NT2/D1 (cell line): ENCODE data around the gene CDK11A.
A peak's percentile ranks its signal among the peaks of the same experiment; 100 is the strongest.
"Not testable (repeated sequence)": the region's sequence is repeated elsewhere in the genome, so short reads cannot be mapped to it uniquely, and the experiment has no call there.

Source experiments
- DNase-seq: peaks from one replicate; pipeline ENCODE4 v3.0.0-alpha.2; 2011; ENCODE audit warnings: low read depth, low spot score
- H3K27me3 ChIP-seq: 2 replicates; pipeline ENCODE4 v1.6.0; 2011; ENCODE audit warnings: mild to moderate bottlenecking; ENCODE audit not compliant: insufficient read length, insufficient read depth
- H3K36me3 ChIP-seq: 2 replicates; pipeline ENCODE4 v1.6.1; 2011; ENCODE audit warnings: mild to moderate bottlenecking, low read length, mixed read lengths; ENCODE audit not compliant: insufficient read depth, insufficient read length
- H3K4me1 ChIP-seq: 2 replicates; pipeline ENCODE4 v1.5.1; 2011; ENCODE audit not compliant: insufficient read depth, insufficient read length
- H3K4me3 ChIP-seq: 2 replicates; pipeline ENCODE4 v1.5.1; 2011; ENCODE audit warnings: low read depth; ENCODE audit not compliant: insufficient read length
- H3K9ac ChIP-seq: 2 replicates; pipeline ENCODE4 v1.6.0; 2011; ENCODE audit warnings: low read depth; ENCODE audit not compliant: insufficient read length
- H3K9me3 ChIP-seq: 2 replicates; pipeline ENCODE4 v1.5.1; 2011; ENCODE audit warnings: mild to moderate bottlenecking, low read length; ENCODE audit not compliant: insufficient read depth
- SUZ12 ChIP-seq: IDR thresholded peaks from 2 replicates; pipeline ENCODE4 v1.6.1; 2011; ENCODE audit not compliant: insufficient read length, insufficient read depth; ENCODE audit errors: extremely low read depth
- YY1 ChIP-seq: IDR thresholded peaks from 2 replicates; pipeline ENCODE4 v1.6.1; 2011; ENCODE audit not compliant: insufficient read length, insufficient read depth
- ZNF274 ChIP-seq: IDR thresholded peaks from 2 replicates; pipeline ENCODE4 v1.6.1; 2011; ENCODE audit warnings: mild to moderate bottlenecking, low read depth, low read length

CDK11A gene

DNA sequence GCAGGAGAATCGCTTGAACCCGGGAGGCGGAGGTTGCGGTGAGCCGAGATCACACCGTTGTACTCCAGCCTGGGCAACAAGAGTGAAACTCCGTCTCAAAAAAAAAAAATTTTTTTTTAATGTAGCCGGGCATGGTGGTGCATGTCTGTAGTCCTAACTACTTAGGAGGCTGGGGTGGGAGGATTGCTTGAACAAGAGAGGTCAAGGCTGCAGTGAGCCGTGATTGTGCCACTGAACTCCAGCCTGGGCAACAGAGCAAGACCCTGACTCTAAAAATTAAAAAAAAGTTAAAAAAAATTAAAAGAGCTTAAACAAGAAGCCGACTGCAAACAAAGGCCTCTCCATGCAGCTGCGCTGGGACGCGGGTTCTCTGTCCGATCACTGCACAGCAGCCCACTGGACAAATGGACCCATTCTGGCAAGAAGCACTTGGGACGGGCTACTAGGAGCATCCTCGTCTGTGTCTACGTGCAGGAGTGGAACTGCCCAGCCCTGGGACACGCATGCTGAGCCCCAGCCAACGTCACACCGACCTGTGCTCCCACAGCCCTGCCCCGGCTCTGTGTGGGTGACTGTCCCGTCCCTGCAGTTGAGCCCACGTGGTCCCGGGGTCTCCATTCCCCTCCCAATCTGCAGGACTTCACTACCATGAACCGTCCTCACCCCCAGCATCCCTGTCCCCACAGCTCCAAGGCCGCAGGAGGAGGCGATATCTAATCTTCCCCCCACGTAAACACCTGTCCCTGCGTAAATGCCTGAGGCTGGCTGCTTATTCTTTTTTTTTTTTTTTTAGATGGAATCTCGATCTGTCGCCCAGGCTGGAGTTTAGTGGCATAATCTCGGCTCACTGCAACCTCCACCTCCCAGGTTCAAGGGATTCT, 43.9 kb downstream of the CDK11A start:
- Histone ChIP-seq H3K27me3 (no peaks in the 10 kb centered on the region), H3K9me3 (no peaks in the 10 kb centered on the region), H3K36me3 (peaks cover 9% of the 10 kb centered on the region), H3K9ac (no peak overlapping the region), H3K4me1 (peaks cover 17% of the 10 kb centered on the region), H3K4me3 (no peak overlapping the region)
- DNase-seq = no peak
- no peak for TF ChIP-seq YY1
- TF ChIP-seq SUZ12 = no peak
- TF ChIP-seq ZNF274 = no peak

DNA sequence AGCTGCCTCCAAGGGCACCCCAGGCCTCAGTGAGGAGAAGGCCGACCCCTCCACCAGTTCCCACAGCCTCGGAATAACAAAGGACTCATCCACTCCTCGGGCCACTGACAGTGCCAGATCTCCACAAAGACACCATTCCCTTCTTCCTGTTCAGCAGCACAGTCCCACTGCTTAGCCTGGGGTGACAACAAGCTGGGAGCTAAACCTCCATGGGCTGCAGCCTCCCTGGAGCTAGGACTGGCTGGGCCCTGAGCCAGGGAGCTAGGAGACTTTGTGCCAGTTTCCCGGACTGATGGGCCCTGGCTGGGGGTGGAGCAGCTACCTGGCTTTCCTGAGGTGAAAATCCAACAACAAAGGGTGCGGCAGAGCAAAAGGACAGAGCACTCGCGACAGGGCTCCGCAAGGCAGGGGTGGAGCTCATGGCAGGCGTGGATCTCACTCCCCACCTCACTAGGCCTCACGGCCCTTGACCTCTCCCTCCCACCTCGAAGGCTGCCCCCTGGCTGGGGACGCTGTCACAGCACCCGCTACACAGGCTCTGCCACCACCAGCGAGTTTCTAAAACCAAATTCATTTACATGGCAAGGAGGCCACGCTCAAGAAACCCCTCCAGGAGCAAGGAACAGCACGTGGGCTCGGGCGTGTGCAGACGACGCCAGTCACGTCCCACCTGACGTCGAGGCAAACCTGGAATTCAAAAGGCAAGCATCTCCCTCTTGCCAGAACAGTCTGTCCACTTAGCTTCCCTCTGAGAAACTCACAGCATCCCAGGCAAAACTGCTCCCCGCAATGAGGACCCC, 45.4 kb downstream of the CDK11A start:
- H3K27me3 ChIP-seq = no peaks in the 10 kb centered on the region
- no peaks in the 10 kb centered on the region for H3K9me3 ChIP-seq
- H3K36me3 ChIP-seq = peaks cover 9% of the 10 kb centered on the region
- H3K4me3 ChIP-seq = no peak overlapping the region
- DNase-seq = no peak
- peak overlapping the region; percentile 42 for H3K9ac ChIP-seq
- TF ChIP-seq ZNF274 = no peak
- no peak for TF ChIP-seq YY1
- TF ChIP-seq SUZ12 = no peak
- peaks cover 13% of the 10 kb centered on the region for H3K4me1 ChIP-seq

DNA sequence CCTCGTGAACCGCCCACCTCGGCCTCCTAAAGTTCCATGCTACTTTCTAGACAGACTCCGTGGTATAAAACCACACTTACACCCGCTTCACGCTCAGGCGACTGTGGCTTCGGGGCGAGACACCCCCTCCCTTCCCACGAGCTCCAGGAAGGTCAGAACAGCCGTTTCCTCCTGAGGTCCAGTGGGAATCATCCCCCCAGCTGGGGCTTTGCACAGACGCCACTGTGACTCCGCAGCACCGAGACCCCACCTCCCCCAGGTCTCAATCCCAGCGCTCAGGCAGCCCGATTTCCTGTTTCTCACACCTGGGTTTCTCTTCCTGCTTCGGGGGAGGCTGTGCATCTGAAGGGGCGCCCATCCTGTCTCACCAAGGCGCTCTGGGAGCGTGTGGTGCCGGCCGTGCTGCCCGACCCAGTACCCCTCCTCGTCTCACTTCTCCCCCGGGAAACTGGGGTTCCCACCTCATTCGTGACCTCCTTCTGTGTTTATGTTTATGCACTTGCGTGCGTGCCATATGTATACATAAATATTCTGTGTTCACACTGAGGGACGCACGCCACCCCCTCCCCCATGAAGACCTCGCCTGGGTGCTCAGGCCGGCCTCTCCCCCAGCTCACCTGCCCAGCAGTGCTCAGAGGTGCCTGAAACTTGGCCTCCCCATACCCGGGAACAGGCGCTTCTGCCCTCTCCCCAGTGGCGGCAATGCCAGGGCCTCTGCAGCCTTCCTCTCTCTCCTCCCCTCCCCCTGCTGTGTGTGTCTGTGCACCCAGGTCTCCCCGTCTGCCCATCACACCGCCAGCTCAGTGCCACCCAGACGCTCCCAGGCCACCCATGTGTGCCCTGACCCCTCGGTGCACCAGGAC, 46.2 kb downstream of the CDK11A start:
- peaks cover 5% of the 10 kb centered on the region for H3K36me3 ChIP-seq
- no peaks in the 10 kb centered on the region for H3K9me3 ChIP-seq
- no peak overlapping the region for H3K4me3 ChIP-seq
- H3K4me1 ChIP-seq = peaks cover 11% of the 10 kb centered on the region
- no peak for DNase-seq
- no peak for TF ChIP-seq SUZ12
- TF ChIP-seq YY1 = no peak
- TF ChIP-seq ZNF274 = no peak
- no peak overlapping the region for H3K9ac ChIP-seq
- no peaks in the 10 kb centered on the region for H3K27me3 ChIP-seq

DNA sequence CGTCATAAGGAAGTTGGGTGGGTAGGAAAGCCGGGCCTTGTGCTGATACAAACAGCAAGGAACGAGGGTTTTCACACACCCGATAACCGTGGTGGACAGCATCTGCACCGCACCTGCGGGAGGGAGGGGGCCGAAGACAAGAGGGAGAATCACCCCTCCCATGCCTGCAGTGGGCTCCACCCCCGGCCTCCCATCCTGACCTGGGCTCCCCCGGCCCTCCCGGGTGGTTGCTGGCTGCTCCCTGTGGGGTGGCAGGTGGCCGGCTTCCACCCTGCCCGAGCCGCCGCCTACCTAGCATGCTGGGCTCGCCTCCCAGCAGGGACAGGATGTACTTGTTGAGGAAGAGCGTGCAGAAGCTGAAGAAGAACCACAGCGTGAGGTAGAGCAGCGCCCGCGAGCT, 48.1 kb downstream of the CDK11A start:
- H3K4me1 ChIP-seq, DNase-seq, H3K27me3 ChIP-seq, H3K9me3 ChIP-seq, H3K9ac ChIP-seq, H3K4me3 ChIP-seq: not testable (repeated sequence)
- H3K36me3 ChIP-seq = peaks cover 16% of the 10 kb centered on the region

DNA sequence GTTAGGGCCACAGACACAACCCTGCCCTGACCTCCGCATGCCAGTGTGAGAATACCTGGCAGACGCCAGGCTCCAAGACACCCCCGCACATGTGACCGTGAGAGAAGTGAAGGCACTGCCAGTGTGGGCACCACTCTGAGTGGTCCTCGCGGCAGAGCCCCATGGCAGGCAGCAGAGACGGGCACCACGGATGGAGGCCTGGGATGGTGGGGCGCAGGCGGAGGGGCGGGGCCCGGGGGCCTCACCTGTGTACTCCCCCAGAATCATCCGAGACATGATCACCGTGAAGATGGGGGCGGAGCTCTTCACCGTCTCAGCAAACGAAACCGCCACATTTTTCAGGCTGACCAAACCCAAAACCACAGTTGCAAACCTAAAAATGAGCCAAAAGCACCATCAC, 48.9 kb downstream of the CDK11A start:
- not testable (repeated sequence) for DNase-seq, H3K4me3 ChIP-seq

DNA sequence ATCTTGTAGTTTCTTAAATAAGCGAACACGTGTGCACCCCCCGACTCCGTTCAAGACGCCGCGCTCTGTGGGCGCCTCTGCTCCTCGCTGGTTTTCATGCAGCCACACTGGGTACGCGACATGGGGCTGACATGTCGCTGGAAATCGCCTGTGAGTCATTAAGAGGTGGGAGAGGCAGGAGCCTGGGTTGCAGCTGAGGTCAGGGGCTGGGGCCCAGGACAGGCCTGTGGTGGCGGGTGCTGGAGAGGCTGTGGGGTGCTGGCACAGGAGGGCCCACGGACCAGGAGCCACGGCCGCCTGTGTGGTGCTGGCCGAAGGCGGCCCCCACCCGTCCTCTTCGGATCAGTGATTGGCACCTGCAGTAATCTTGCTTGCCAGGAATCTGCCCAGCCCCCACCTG, 49.4 kb downstream of the CDK11A start:
- H3K27me3 ChIP-seq, H3K9me3 ChIP-seq, DNase-seq, H3K9ac ChIP-seq, H3K4me3 ChIP-seq, H3K4me1 ChIP-seq: not testable (repeated sequence)
- H3K36me3 ChIP-seq = peaks cover 23% of the 10 kb centered on the region

More for the DNA sequence above, 48.9 kb downstream of the CDK11A start:
- peaks cover 20% of the 10 kb centered on the region for H3K36me3 ChIP-seq
- not testable (repeated sequence) for H3K27me3 ChIP-seq, H3K9me3 ChIP-seq, H3K4me1 ChIP-seq, H3K9ac ChIP-seq

DNA sequence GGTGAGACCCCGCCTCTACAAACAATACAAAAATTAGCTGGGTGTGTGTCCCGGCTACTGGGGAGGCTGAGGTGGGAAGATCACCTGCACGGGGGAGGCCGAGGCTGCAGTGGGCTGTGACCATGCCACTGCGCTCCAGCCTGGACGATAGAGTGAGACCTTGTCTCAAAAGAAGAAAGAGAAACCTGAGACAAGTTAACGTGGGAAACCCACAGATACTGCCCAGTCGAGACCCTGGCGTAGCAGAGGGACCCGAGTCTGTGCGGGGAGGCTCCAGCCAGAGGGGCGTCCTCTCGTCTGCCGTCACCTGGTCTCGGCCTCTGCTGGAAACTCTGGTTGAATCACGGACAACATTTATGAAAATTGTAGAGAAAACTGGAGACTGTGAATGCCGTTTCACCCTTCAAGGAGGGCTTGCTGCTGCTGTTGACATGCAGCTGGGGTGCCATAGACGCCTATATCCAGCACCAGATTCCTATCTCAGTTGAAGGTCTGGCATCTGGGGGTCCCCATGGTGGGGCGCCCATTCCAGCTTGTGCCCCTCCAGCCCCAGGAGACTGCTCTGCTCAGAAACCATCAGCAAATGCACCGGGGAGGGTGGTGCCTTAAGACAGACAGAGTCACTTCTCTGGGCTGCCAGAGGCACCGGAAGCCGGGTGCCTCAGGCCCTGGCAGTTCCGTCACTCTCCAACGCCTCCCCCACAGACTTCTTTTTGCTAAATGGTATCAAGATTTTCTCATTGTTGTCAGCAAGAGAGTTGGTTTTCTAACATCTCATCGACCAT, 51.8 kb downstream of the CDK11A start:
- Histone ChIP-seq H3K4me3 (no peak overlapping the region), H3K27me3 (no peaks in the 10 kb centered on the region), H3K9me3 (no peaks in the 10 kb centered on the region), H3K4me1 (peaks cover 2% of the 10 kb centered on the region), H3K36me3 (peaks cover 28% of the 10 kb centered on the region), H3K9ac (no peak overlapping the region)
- no peak for DNase-seq
- TF ChIP-seq SUZ12 = no peak
- TF ChIP-seq YY1 = no peak
- no peak for TF ChIP-seq ZNF274
